GM23248 (cell line): ENCODE results near the gene ZNF474. TPM values are rescaled to one million over a fixed set of nuclear protein-coding genes. Genes with fewer than 3 reads are reported as not detected.

Experiments used
- DNase-seq: peaks from one replicate; pipeline ENCODE4 v3.0.0-alpha.2; 2015
- H2AFZ ChIP-seq: fragments of 200-600 bp; sonication (generic); 2 replicates; pipeline ENCODE4 v1.6.1; 2016; ENCODE audit warnings: antibody characterized with exemption
- H3F3A ChIP-seq: fragments of 200-600 bp; sonication (generic); 2 replicates; pipeline ENCODE4 v1.6.1; 2016; ENCODE audit warnings: mild to moderate bottlenecking, antibody characterized with exemption, mixed run types; ENCODE audit not compliant: insufficient read depth
- H3K27ac ChIP-seq: fragments of 200-600 bp; sonication (generic); 2 replicates; pipeline ENCODE4 v1.5.1; 2016; ENCODE audit warnings: mild to moderate bottlenecking
- H3K27me3 ChIP-seq: fragments of 200-600 bp; sonication (generic); replicated peaks from 2 replicates; pipeline ENCODE4 v1.6.1; 2016; ENCODE audit warnings: mild to moderate bottlenecking; ENCODE audit not compliant: insufficient read depth
- H3K36me3 ChIP-seq: fragments of 200-600 bp; sonication (generic); 2 replicates; pipeline ENCODE4 v1.6.1; 2016; ENCODE audit warnings: low read depth, mild to moderate bottlenecking
- H3K4me1 ChIP-seq: fragments of 200-600 bp; sonication (generic); 2 replicates; pipeline ENCODE4 v1.6.1; 2016; ENCODE audit warnings: mild to moderate bottlenecking; ENCODE audit not compliant: insufficient read depth
- H3K4me2 ChIP-seq: fragments of 200-600 bp; sonication (generic); one replicate; pipeline ENCODE4 v1.6.1; 2016; ENCODE audit warnings: mild to moderate bottlenecking; ENCODE audit not compliant: unreplicated experiment
- H3K4me3 ChIP-seq: fragments of 200-600 bp; sonication (generic); 2 replicates; pipeline ENCODE4 v1.5.1; 2016; ENCODE audit warnings: mild to moderate bottlenecking
- H3K79me2 ChIP-seq: fragments of 200-600 bp; sonication (generic); 2 replicates; pipeline ENCODE4 v1.6.1; 2016; ENCODE audit warnings: mild to moderate bottlenecking; ENCODE audit not compliant: insufficient read depth
- H3K9ac ChIP-seq: fragments of 200-600 bp; sonication (generic); 2 replicates; pipeline ENCODE4 v1.6.1; 2016; ENCODE audit warnings: mild to moderate bottlenecking
- H3K9me2 ChIP-seq: fragments of 200-600 bp; sonication (generic); 2 replicates; pipeline ENCODE4 v1.6.1; 2016; ENCODE audit warnings: mixed run types, mild to moderate bottlenecking, moderate library complexity; ENCODE audit not compliant: insufficient read depth
- H3K9me3 ChIP-seq: fragments of 200-600 bp; sonication (generic); one replicate; pipeline ENCODE4 v1.6.1; 2017; ENCODE audit warnings: low read depth
- H4K20me1 ChIP-seq: fragments of 200-600 bp; sonication (generic); 2 replicates; pipeline ENCODE4 v1.6.0; 2016; ENCODE audit not compliant: insufficient read depth
- EZH2 ChIP-seq: fragments of 200-600 bp; sonication (generic); IDR thresholded peaks from 2 replicates; pipeline ENCODE4 v1.6.1; 2018; ENCODE audit warnings: antibody characterized with exemption, mild to moderate bottlenecking; ENCODE audit not compliant: insufficient read depth, poor library complexity, severe bottlenecking
- EZH2phosphoT487 ChIP-seq: fragments of 200-600 bp; sonication (generic); IDR thresholded peaks from 2 replicates; pipeline ENCODE4 v1.6.1; 2018; ENCODE audit warnings: antibody characterized with exemption, moderate library complexity, mild to moderate bottlenecking, low read depth; ENCODE audit not compliant: insufficient read depth
- WGBS, 2 experiments: methylation state at CpG; one replicate each; pipeline ENCODE4 v1.1.6; 2015 to 2017; ENCODE audit warnings: low lambda C conversion rate in 2 of 2, low coverage in 1 of 2; ENCODE audit errors: missing lambda C conversion rate in 2 of 2; 5-methylcytosine and 5-hydroxymethylcytosine counted together
- in situ Hi-C: fragments of 300-500 bp; cut with MboI; formaldehyde crosslinking; loops from 2 replicates; pipeline ENCODE4 v1.15.0; 2020
- polyA plus RNA-seq: library from polyadenylated mRNA; unstranded; fragments of >200 nt; fragmentation: Nextera tagmentation; extraction: Ambion mirVana; gene quantifications from 2 replicates; pipeline ENCODE4 v1.2.1, GENCODE V29; 2016
- total RNA-seq: library from RNA; depleted of rRNA; stranded (reverse); fragments of >200 nt; shearing (Covaris generic); gene quantifications from 2 replicates; pipeline ENCODE4 v1.2.3, GENCODE V29; 2014

The ZNF474 gene
- total and polyA plus RNA-seq, 2 experiments from 2014 or later = 0.21 to 0.43 TPM

DNA sequence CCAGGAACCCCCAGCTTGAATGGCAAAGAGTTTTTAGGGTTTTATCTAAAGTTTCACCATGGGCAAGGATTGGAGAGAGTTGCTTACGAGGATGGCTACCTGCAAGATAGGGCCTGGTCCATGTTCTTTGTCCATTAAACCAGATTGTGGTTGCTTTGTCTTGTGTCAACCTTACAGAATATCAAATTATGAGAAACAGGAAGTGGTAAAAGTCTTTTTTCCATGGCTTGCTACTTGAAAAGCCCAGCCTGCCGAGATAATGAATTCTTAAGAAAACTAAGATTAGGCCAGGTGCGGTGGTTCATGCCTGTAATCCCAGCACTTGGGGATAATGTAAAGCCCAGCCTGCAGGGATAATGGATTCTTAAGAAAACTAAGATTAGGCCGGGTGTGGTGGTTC, 24.4 kb downstream of the ZNF474 start:
- Histone ChIP-seq H3K4me1 (peaks cover 68% of the 10 kb centered on the region), H3K9me3 (no peaks in the 10 kb centered on the region), H3K27me3 (no peaks in the 10 kb centered on the region), H3K4me2 (peak overlapping the region; percentile 79), H2AFZ (no peak overlapping the region), H3K4me3 (no peak overlapping the region), H3K27ac (peak overlapping the region; percentile 95), H3F3A (peaks cover 56% of the 10 kb centered on the region), H3K36me3 (no peaks in the 10 kb centered on the region), H3K9ac (peak overlapping the region; percentile 74), H3K9me2 (no peaks in the 10 kb centered on the region), H3K79me2 (no peaks in the 10 kb centered on the region), H4K20me1 (no peaks in the 10 kb centered on the region)
- no peak for TF ChIP-seq EZH2
- no peak for TF ChIP-seq EZH2phosphoT487
- DNase-seq = no peak
- 97 to 99% methylated on average over 4 of the region's 4 CpGs for WGBS, 2 experiments
- in situ Hi-C loops = loop anchor here (25.0 kb wide), 1 partner anchor 191 kb away; the partner anchor contains the start of gene SRFBP1

DNA sequence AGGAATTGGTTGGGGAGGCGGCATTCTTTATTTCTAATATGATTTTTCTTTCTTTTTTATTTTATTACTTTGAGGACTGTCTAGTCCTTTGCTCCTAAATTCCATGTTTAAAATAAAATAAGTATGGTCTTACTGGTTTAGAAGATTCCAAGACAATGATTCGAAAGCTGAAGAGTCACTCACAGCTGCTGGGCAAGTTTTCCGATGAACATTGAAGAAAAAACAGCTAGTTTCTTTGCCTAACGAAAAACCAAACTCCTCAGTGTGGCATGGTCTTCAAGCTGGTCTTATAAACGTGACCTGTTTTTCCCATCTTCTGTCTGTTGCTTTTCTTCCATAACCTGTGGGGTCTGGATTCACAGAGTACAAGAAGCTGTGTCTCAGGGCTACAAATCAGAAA, 25.1 kb downstream of the ZNF474 start:
- Histone ChIP-seq H2AFZ (peak overlapping the region; percentile 28; the same call in 1 of the 2 replicates), H3K9me2 (no peaks in the 10 kb centered on the region), H3K36me3 (no peaks in the 10 kb centered on the region), H3K9me3 (no peaks in the 10 kb centered on the region), H3K4me1 (peaks cover 64% of the 10 kb centered on the region), H3K27ac (peak overlapping the region; percentile 95), H3K9ac (peak overlapping the region; percentile 74), H3K79me2 (no peaks in the 10 kb centered on the region), H3F3A (peaks cover 56% of the 10 kb centered on the region), H3K4me3 (peak overlapping the region; percentile 46), H3K4me2 (peak overlapping the region; percentile 79), H4K20me1 (no peaks in the 10 kb centered on the region), H3K27me3 (no peaks in the 10 kb centered on the region)
- peak; percentile 70 for DNase-seq
- in situ Hi-C loops = loop anchor here (25.0 kb wide), 1 partner anchor 192 kb away; the partner anchor contains the start of gene SRFBP1
- WGBS, 2 experiments = 56 to 58% methylated on average over 5 of the region's 5 CpGs
- TF ChIP-seq EZH2phosphoT487 = no peak
- TF ChIP-seq EZH2 = no peak

GRCh38 chr5:122154910-122155309, 25.6 kb downstream of the ZNF474 start:
- Histone ChIP-seq H4K20me1 (no peaks in the 10 kb centered on the region), H3F3A (peaks cover 56% of the 10 kb centered on the region), H3K9me3 (no peaks in the 10 kb centered on the region), H3K9ac (peak overlapping the region; percentile 74), H3K79me2 (no peaks in the 10 kb centered on the region), H3K27ac (peak overlapping the region; percentile 95), H3K4me2 (peak overlapping the region; percentile 79), H3K4me1 (peaks cover 59% of the 10 kb centered on the region), H3K36me3 (no peaks in the 10 kb centered on the region), H3K4me3 (peak overlapping the region; percentile 46; the same call in 1 of the 2 replicates), H3K27me3 (no peaks in the 10 kb centered on the region), H3K9me2 (no peaks in the 10 kb centered on the region), H2AFZ (peak overlapping the region; percentile 28; the same call in 1 of the 2 replicates)
- peak; percentile 90 for DNase-seq
- 14 to 25% methylated on average over 7 of the region's 7 CpGs for whole genome bisulfite sequencing, 2 experiments
- TF ChIP-seq EZH2phosphoT487 (no peak), EZH2 (no peak)
- in situ Hi-C loops = loop anchor here (25.0 kb wide), 1 partner anchor 193 kb away; the partner anchor contains the start of gene SRFBP1

- in situ Hi-C loops = loop anchor here (25.0 kb wide), 1 partner anchor 193 kb away; the partner anchor contains the start of gene SRFBP1
- 71 to 74% methylated on average over 3 of the region's 3 CpGs for WGBS, 2 experiments
- Histone ChIP-seq H3K4me2 (peak overlapping the region; percentile 79), H3K27me3 (no peaks in the 10 kb centered on the region), H3K27ac (peak overlapping the region; percentile 95), H4K20me1 (no peaks in the 10 kb centered on the region), H3K4me1 (peaks cover 53% of the 10 kb centered on the region), H3K79me2 (no peaks in the 10 kb centered on the region), H3F3A (peaks cover 54% of the 10 kb centered on the region), H3K36me3 (no peaks in the 10 kb centered on the region), H3K4me3 (no peak overlapping the region), H2AFZ (peak overlapping the region; percentile 28; the same call in 1 of the 2 replicates), H3K9me3 (no peaks in the 10 kb centered on the region), H3K9me2 (no peaks in the 10 kb centered on the region), H3K9ac (peak overlapping the region; percentile 74)
- DNase-seq = no peak
- no peak for TF ChIP-seq EZH2
- no peak for TF ChIP-seq EZH2phosphoT487
Observed at GRCh38 chr5:122155546-122155945, 26.2 kb downstream of the ZNF474 start.
